ENCODE measurements around the gene ATP2C2. TPM values are rescaled to one million over a fixed set of nuclear protein-coding genes. Genes with fewer than 3 reads are reported as not detected.
A peak's percentile ranks its signal among the peaks of the same experiment; 100 is the strongest.
"Not testable (repeated sequence)": the region's sequence is repeated elsewhere in the genome, so short reads cannot be mapped to it uniquely, and the experiment has no call there.

Gene ATP2C2
- polyA plus RNA-seq, 1 donor from 2014 or later: not detected

DNA sequence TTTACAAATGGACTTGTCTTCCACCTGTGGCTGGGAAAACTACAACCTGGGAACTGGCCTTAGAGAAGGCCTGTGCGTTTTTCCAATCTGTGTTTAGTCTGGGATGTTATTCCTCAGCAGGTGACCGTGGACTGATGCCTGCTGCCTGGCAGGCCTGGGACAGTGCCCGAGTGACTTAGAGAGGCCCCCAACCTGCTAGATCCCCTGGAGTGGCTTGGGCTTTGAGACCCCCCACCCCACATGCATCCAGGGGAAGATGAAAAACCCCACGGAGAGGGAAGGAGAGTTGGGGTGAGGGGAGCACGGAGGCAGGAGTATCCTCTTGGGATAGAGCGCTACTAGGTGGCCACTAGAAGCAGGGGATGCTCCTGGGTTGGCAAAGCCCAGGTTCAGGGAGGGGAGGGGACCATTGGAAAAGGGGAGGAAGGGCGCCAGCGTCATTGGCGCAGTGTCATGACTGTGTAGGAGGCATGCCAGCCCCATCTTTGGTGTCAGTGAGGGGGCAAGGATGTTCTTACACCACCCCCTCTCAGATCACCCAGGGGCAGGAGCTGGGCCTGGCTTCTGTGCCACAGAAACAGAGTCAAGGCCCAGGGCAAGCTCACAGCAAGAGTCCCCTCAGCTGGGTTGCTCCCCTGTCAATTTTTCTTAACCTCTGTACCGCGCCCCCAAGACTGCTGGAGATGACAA lies 82.0 kb downstream of the ATP2C2 start:
- H3K27ac Mint-ChIP-seq: no peak overlapping the region
- H3K9me3 Mint-ChIP-seq: peaks cover 0 to 1% (median 0%) of the 10 kb centered on the region in 3 donors
- peaks cover 9% of the 10 kb centered on the region for H3K27me3 Mint-ChIP-seq
- no peaks in the 10 kb centered on the region for H3K36me3 Mint-ChIP-seq
- no peak overlapping the region for H3K4me3 Mint-ChIP-seq
- H3K4me1 Mint-ChIP-seq: no peaks in the 10 kb centered on the region

DNA sequence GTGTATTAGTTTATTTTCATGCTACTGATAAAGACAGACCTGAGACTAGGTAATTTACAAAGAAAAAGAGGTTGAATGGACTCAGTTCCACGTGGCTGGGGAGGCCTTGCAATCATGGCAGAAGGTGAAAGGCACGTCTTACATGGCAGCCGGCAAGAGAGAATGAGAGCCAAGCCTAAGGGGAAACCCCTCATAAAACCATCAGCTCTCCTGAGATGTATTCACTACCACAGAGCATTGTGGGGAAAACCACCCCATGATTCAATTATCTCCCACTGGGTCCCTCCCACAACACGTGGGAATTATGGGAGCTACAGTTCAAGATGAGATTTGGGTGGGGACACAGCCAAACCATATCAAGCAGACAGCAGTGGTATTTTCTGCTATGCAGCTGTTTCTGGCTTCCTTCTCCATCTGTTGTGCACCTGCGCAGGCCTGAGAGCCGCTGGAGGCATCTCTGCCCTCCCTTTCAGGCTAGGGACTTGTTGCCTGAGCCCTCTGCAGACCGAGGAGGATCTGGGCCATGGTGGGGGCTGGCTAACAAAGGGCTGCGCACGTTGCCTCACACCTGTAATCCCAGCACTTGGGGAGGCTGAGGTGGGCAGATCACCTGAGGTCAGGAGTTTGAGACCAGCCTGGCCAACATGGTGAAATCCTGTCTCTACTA lies 82.8 kb downstream of the ATP2C2 start:
- H3K9me3 Mint-ChIP-seq, H3K27ac Mint-ChIP-seq, H3K27me3 Mint-ChIP-seq, H3K4me3 Mint-ChIP-seq, H3K4me1 Mint-ChIP-seq, H3K36me3 Mint-ChIP-seq: not testable (repeated sequence)

- H3K27ac Mint-ChIP-seq: no peak overlapping the region
- H3K36me3 Mint-ChIP-seq: no peaks in the 10 kb centered on the region
- H3K27me3 Mint-ChIP-seq: peaks cover 4% of the 10 kb centered on the region
- peaks cover 0 to 1% (median 0%) of the 10 kb centered on the region in 3 donors for H3K9me3 Mint-ChIP-seq
- H3K4me1 Mint-ChIP-seq: no peaks in the 10 kb centered on the region
- H3K4me3 Mint-ChIP-seq: no peak overlapping the region
Measured at GRCh38 chr16:84451781-84452180, 83.4 kb downstream of the ATP2C2 start.

GRCh38 chr16:84453061-84453752 lies 84.9 kb downstream of the ATP2C2 start:
- Mint-ChIP-seq H3K27me3 (peaks cover 4% of the 10 kb centered on the region), H3K4me1 (no peaks in the 10 kb centered on the region), H3K27ac (no peak overlapping the region), H3K4me3 (peak overlapping the region in 1 of 4 donors; percentile 5), H3K36me3 (no peaks in the 10 kb centered on the region), H3K9me3 (peaks cover 0 to 1% (median 0%) of the 10 kb centered on the region in 3 donors)

DNA sequence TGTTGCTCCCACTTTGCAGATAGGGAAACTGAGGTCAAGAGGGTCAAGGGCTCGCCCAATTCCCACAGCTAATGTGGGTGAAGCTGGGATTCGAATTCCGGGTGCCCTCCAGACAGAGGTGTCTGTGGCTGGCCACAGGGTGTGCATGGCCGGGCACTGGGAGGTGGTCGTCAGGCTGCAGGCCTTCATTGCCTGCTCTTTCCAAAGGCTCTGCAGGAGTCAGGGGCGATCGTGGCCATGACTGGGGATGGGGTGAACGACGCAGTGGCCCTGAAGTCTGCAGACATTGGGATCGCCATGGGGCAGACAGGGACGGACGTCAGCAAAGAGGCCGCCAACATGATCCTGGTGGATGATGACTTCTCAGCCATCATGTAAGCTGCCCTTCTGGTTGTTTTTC lies 86.3 kb downstream of the ATP2C2 start:
- Mint-ChIP-seq H3K27ac (no peak overlapping the region), H3K9me3 (peaks cover 0 to 1% (median 0%) of the 10 kb centered on the region in 3 donors), H3K27me3 (peaks cover 4% of the 10 kb centered on the region), H3K36me3 (no peaks in the 10 kb centered on the region), H3K4me1 (no peaks in the 10 kb centered on the region), H3K4me3 (no peak overlapping the region)

DNA sequence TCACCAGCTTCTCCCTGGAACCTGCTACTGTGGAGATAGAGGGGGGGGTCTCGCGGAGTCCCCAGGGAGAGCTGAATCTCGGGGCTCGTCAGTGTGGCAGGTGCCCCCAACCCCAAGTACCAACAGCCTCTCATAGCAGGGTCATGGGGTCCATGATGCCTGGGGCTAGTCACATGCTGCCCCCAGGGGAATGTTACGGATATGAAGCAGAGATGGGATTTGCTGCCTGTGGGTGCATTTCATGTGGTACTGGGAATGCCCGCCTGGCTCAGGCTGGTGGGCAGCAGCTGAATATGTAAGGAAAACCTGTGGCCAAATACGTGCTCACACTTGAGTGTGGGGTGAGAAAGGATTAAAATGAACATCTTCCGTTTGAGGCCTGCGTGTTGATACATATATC lies 86.7 kb downstream of the ATP2C2 start:
- Mint-ChIP-seq H3K4me1 (no peaks in the 10 kb centered on the region), H3K27ac (no peak overlapping the region), H3K36me3 (no peaks in the 10 kb centered on the region), H3K9me3 (peaks cover 0 to 1% (median 0%) of the 10 kb centered on the region in 3 donors), H3K4me3 (no peak overlapping the region), H3K27me3 (peaks cover 1% of the 10 kb centered on the region)

DNA sequence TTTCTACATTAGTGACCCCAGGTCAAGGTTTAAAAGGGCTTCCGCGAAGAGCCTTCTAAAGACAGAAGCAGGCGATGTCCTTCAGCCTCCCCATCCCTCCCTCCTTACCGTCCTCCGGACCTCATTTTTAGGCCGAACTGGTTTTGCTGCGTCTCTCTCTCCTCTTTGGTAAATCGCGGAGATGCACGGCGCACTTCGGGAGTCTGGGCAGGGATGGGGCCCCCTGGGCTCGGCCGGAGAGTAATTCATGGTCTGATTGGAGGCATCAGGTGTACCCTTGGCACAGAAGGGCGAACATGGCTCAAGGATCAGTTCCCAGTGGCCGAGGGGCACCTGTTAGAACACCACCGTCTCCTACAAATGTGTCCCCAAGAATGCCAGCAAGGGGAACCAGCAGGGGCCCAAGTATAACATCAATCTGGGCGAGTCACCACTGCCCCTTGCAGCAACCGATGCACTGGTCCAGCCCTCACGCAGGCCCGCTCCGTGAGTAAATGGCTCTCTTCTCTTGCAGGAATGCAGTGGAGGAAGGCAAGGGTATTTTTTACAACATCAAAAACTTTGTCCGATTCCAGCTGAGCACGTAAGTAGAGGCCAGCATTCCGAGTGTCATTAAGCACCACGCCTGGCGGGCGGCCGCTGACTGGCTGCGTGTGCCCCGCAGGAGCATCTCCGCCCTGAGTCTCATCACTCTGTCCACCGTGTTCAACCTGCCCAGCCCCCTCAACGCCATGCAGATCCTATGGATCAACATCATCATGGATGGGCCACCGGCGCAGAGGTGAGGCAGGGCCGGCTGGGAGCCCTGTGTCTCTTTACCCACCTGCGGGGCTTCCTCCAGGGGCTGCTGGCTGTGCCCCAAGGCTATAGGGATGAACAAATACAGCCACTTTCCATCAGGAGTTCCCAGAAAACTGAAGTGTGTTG lies 90.5 kb downstream of the ATP2C2 start:
- no peaks in the 10 kb centered on the region for H3K36me3 Mint-ChIP-seq
- no peak overlapping the region for H3K4me3 Mint-ChIP-seq
- H3K27me3 Mint-ChIP-seq: no peaks in the 10 kb centered on the region
- no peak overlapping the region for H3K27ac Mint-ChIP-seq
- H3K4me1 Mint-ChIP-seq: no peaks in the 10 kb centered on the region
- H3K9me3 Mint-ChIP-seq: no peaks in the 10 kb centered on the region

- H3K27me3 Mint-ChIP-seq: no peaks in the 10 kb centered on the region
- H3K4me1 Mint-ChIP-seq: no peaks in the 10 kb centered on the region
- no peaks in the 10 kb centered on the region for H3K36me3 Mint-ChIP-seq
- H3K4me3 Mint-ChIP-seq: no peak overlapping the region
- no peaks in the 10 kb centered on the region for H3K9me3 Mint-ChIP-seq
- no peak overlapping the region for H3K27ac Mint-ChIP-seq
Measured at GRCh38 chr16:84459533-84459894, 91.2 kb downstream of the ATP2C2 start.

DNA sequence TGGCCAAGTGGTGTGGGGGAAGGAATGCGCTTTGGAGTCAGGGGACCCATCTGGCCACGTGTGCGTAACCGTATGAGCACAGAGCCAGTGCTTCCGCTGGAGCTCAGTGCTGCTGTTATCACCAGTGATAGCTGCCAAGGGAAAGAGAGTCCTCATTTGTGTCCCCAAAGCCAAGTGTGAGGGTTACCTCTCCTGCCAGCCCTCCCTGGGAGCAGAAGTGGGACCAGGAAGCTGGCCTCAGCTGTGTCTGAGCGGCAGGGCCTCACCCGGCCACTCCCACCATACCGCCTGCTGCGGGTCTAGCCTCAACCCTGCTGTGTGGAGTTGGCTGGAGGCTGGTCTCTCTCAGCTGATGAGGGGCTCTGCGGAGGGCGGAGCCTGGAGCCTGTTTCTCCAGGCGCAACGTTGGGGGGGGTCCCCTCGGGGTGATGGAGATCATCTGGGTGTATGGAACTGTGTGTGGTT lies 91.6 kb downstream of the ATP2C2 start:
- H3K36me3 Mint-ChIP-seq: no peaks in the 10 kb centered on the region
- no peaks in the 10 kb centered on the region for H3K9me3 Mint-ChIP-seq
- H3K4me3 Mint-ChIP-seq: no peak overlapping the region
- no peak overlapping the region for H3K27ac Mint-ChIP-seq
- H3K27me3 Mint-ChIP-seq: no peaks in the 10 kb centered on the region
- no peaks in the 10 kb centered on the region for H3K4me1 Mint-ChIP-seq

- Mint-ChIP-seq H3K36me3 (peaks cover under 1% of the 10 kb centered on the region), H3K4me1 (no peaks in the 10 kb centered on the region), H3K27me3 (no peaks in the 10 kb centered on the region), H3K9me3 (no peaks in the 10 kb centered on the region), H3K4me3 (no peak overlapping the region), H3K27ac (no peak overlapping the region)
Measured at GRCh38 chr16:84460406-84461028, 92.2 kb downstream of the ATP2C2 start.

DNA sequence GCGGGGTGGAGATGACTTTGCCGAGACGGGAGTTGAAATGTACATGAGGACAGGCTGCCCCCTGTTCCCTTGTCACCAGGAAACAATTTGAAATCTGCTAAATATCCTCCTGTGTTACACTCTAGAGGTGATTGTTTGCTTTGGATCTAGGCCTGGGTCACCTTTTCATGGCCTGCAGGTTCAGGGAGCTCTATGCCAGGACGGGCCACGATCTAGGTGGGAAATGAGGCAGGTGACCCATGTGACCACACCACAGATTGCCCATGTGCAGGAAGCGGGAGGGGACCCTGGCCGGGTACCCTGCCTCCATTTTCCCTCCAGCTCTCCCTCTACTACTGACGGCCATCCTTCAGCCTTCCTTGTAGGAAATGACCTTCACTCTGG lies 92.7 kb downstream of the ATP2C2 start:
- no peaks in the 10 kb centered on the region for H3K27me3 Mint-ChIP-seq
- H3K36me3 Mint-ChIP-seq: peaks cover 6% of the 10 kb centered on the region
- no peaks in the 10 kb centered on the region for H3K9me3 Mint-ChIP-seq
- no peak overlapping the region for H3K27ac Mint-ChIP-seq
- H3K4me3 Mint-ChIP-seq: no peak overlapping the region
- H3K4me1 Mint-ChIP-seq: no peaks in the 10 kb centered on the region

GRCh38 chr16:84461413-84462295 lies 93.3 kb downstream of the ATP2C2 start:
- H3K4me1 Mint-ChIP-seq: no peaks in the 10 kb centered on the region
- H3K36me3 Mint-ChIP-seq: peaks cover 12% of the 10 kb centered on the region
- no peak overlapping the region for H3K4me3 Mint-ChIP-seq
- H3K9me3 Mint-ChIP-seq: peaks cover 0 to 6% (median 5%) of the 10 kb centered on the region in 3 donors
- no peak overlapping the region for H3K27ac Mint-ChIP-seq
- no peaks in the 10 kb centered on the region for H3K27me3 Mint-ChIP-seq

GRCh38 chr16:84462296-84463210 lies 94.2 kb downstream of the ATP2C2 start:
- Mint-ChIP-seq H3K4me3 (no peak overlapping the region), H3K4me1 (no peaks in the 10 kb centered on the region), H3K27me3 (no peaks in the 10 kb centered on the region), H3K9me3 (peaks cover 2 to 13% (median 6%) of the 10 kb centered on the region in 3 donors), H3K27ac (no peak overlapping the region), H3K36me3 (peaks cover 20% of the 10 kb centered on the region)
